GM12878 (cell line): Measurements from ENCODE around the gene DENND1A. TPM values are rescaled to one million over a fixed set of nuclear protein-coding genes. Genes with fewer than 3 reads are reported as not detected.

Experiments used
- ATAC-seq: fragments of 200-7000 bp; cut with Tn5 transposase; 3 replicates; pipeline ENCODE4 v1.9.1; 2020; ENCODE audit warnings: mild to moderate bottlenecking, moderate library complexity
- BruUV-seq: library from RNA; stranded (reverse); fragments of 400-500 nt; replicated peaks from 2 replicates; lab custom pipeline; 2021; lab: Mats Ljungman, UMichigan
- CTCF ChIA-PET: fragments of 300-600 bp; sonication (Branson Sonifier 250); formaldehyde crosslinking; extraction: SDS; loops from one replicate; lab custom pipeline; 2021; ENCODE audit warnings: inconsistent platforms; lab: Yijun Ruan, JAX
- POLR2A ChIA-PET: fragments of 350-600 bp; formaldehyde crosslinking; extraction: SDS; loops from one replicate; lab custom pipeline; 2021; ENCODE audit warnings: inconsistent platforms; lab: Charles Lee
- RAD21 ChIA-PET: fragments of 300-600 bp; sonication (Branson Sonifier 250); formaldehyde crosslinking; loops from one replicate; lab custom pipeline; 2023; ENCODE audit warnings: antibody characterized with exemption; ENCODE audit not compliant: unreplicated experiment; lab: Charles Lee
- SMC1A ChIA-PET: fragments of 300-600 bp; sonication (Branson Sonifier 250); formaldehyde crosslinking; loops from one replicate; lab custom pipeline; 2023; ENCODE audit not compliant: unreplicated experiment, uncharacterized antibody; lab: Charles Lee
- DNase-seq: peaks from one replicate; pipeline ENCODE4 v3.0.0-alpha.2; 2011; ENCODE audit warnings: low read depth, low spot score
- FAIRE-seq: peaks from 3 replicates; lab custom pipeline; 2011; peaks lifted over from hg19 to GRCh38; lab: Jason Lieb, UNC
- H2AFZ ChIP-seq: 2 replicates; pipeline ENCODE4 v1.6.0; 2011; ENCODE audit warnings: low read depth, low read length, control low read depth; ENCODE audit not compliant: control insufficient read depth
- H3K27ac ChIP-seq: 2 replicates; pipeline ENCODE4 v1.5.1; 2011; ENCODE audit warnings: control low read depth; ENCODE audit not compliant: control insufficient read depth, insufficient read depth
- H3K27me3 ChIP-seq, 2 experiments: replicated peaks in 1 of 2; 2 replicates each; pipeline versions ENCODE4 v1.6.0 to v1.6.1; 2011; ENCODE audit warnings: low read length in 1 of 2; ENCODE audit not compliant: control insufficient read depth in 2 of 2, insufficient read depth in 2 of 2
- H3K36me3 ChIP-seq, 2 experiments: 2 replicates each; pipeline ENCODE4 v1.5.1; 2011; ENCODE audit warnings: low read length in 1 of 2; ENCODE audit not compliant: control insufficient read depth in 2 of 2, insufficient read depth in 2 of 2
- H3K4me1 ChIP-seq: 2 replicates; pipeline ENCODE4 v1.6.1; 2011; ENCODE audit warnings: mild to moderate bottlenecking, low read length, moderate library complexity, mixed read lengths; ENCODE audit not compliant: control insufficient read depth, insufficient read depth
- H3K4me2 ChIP-seq: 2 replicates; pipeline ENCODE4 v1.6.0; 2011; ENCODE audit warnings: control low read depth; ENCODE audit not compliant: control insufficient read depth, insufficient read depth
- H3K4me3 ChIP-seq: fragments of 200-600 bp; sonication (generic); 2 replicates; pipeline ENCODE4 v1.5.1; 2016
- H3K79me2 ChIP-seq: 2 replicates; pipeline ENCODE4 v1.6.0; 2011; ENCODE audit warnings: low read length; ENCODE audit not compliant: control insufficient read depth, insufficient read depth
- H3K9ac ChIP-seq: 2 replicates; pipeline ENCODE4 v1.8.0; 2011; ENCODE audit warnings: low read length, control low read depth, mixed read lengths; ENCODE audit not compliant: control insufficient read depth, insufficient read depth
- H3K9me3 ChIP-seq: replicated peaks from 3 replicates; pipeline ENCODE4 v1.5.1; 2011; ENCODE audit warnings: mild to moderate bottlenecking, low read length; ENCODE audit not compliant: control insufficient read depth, insufficient read depth
- H4K20me1 ChIP-seq: 2 replicates; pipeline ENCODE4 v1.6.0; 2011; ENCODE audit not compliant: control insufficient read depth, insufficient read depth
- EP300 ChIP-seq, 2 experiments: fragments of 150-350 bp in 1 of 2; IDR thresholded peaks; 2 replicates each; pipeline ENCODE4 v1.6.1; 2011 to 2012; ENCODE audit warnings: low read depth in 2 of 2, low read length in 2 of 2, borderline replicate concordance in 1 of 2, improper control_type of control experiment in 1 of 2, inconsistent platforms in 1 of 2; ENCODE audit not compliant: control insufficient read depth in 1 of 2
- FOXM1 ChIP-seq: IDR thresholded peaks from 2 replicates; pipeline ENCODE4 v1.6.1; 2012; ENCODE audit warnings: low read depth, mild to moderate bottlenecking, inconsistent platforms, low read length, moderate library complexity
- HCFC1 ChIP-seq: fragments of 150-350 bp; IDR thresholded peaks from 2 replicates; pipeline ENCODE4 v1.6.1; 2014; ENCODE audit warnings: low read length
- HDGF ChIP-seq: fragments of 450-650 bp; IDR thresholded peaks from 2 replicates; pipeline ENCODE4 v1.6.1; 2016; ENCODE audit warnings: antibody characterized with exemption
- IRF4 ChIP-seq: IDR thresholded peaks from 2 replicates; pipeline ENCODE4 v1.6.1; 2011; ENCODE audit warnings: low read depth, low read length
- KDM1A ChIP-seq: fragments of 200-600 bp; sonication (generic); IDR thresholded peaks from 2 replicates; pipeline ENCODE4 v1.6.1; 2016; ENCODE audit warnings: borderline replicate concordance
- MTA2 ChIP-seq: fragments of 450-650 bp; IDR thresholded peaks from 2 replicates; pipeline ENCODE4 v1.6.1; 2016; ENCODE audit warnings: low read depth, mild to moderate bottlenecking, moderate library complexity
- NFXL1 ChIP-seq: fragments of 450-650 bp; IDR thresholded peaks from 2 replicates; pipeline ENCODE4 v1.6.1; 2017; ENCODE audit warnings: antibody characterized with exemption, mild to moderate bottlenecking, borderline replicate concordance
- NR2C1 ChIP-seq: fragments of 450-650 bp; IDR thresholded peaks from 2 replicates; pipeline ENCODE4 v1.6.1; 2017; ENCODE audit warnings: antibody characterized with exemption, mild to moderate bottlenecking, moderate library complexity
- PKNOX1 ChIP-seq: fragments of 450-650 bp; IDR thresholded peaks from 2 replicates; pipeline ENCODE4 v1.6.1; 2016; ENCODE audit warnings: mild to moderate bottlenecking
- POLR2AphosphoS2 ChIP-seq: IDR thresholded peaks from 2 replicates; pipeline ENCODE4 v1.6.1; 2011; ENCODE audit warnings: low read depth, mild to moderate bottlenecking, low read length, improper control_type of control experiment, moderate library complexity
- PRDM15 ChIP-seq: fragments of 450-650 bp; formaldehyde crosslinking; IDR thresholded peaks from 2 replicates; pipeline ENCODE4 v1.4.0; 2020; ENCODE audit warnings: mild to moderate bottlenecking, moderate library complexity
- SIN3A ChIP-seq: IDR thresholded peaks from 2 replicates; pipeline ENCODE4 v1.6.1; 2012; ENCODE audit warnings: low read depth, low read length, improper control_type of control experiment
- SP1 ChIP-seq: IDR thresholded peaks from one replicate; pipeline ENCODE4 v1.6.1; 2011; ENCODE audit warnings: low read depth, low read length
- SPI1 ChIP-seq: IDR thresholded peaks from 2 replicates; pipeline ENCODE4 v1.6.1; 2011; ENCODE audit warnings: low read depth, mild to moderate bottlenecking, low read length, moderate library complexity, borderline replicate concordance; ENCODE audit not compliant: insufficient read depth
- SREBF1 ChIP-seq: IDR thresholded peaks from 2 replicates; pipeline ENCODE4 v1.6.1; 2012; ENCODE audit warnings: mild to moderate bottlenecking, low read length
- ZBTB33 ChIP-seq: fragments of 450-650 bp; IDR thresholded peaks from 2 replicates; pipeline ENCODE4 v1.6.1; 2017; ENCODE audit warnings: mild to moderate bottlenecking
- WGBS: methylation state at CpG from one replicate; pipeline ENCODE4 v1.1.6; 2016; ENCODE audit warnings: low lambda C conversion rate; ENCODE audit not compliant: insufficient replicate concordance, insufficient coverage; ENCODE audit errors: missing lambda C conversion rate; 5-methylcytosine and 5-hydroxymethylcytosine counted together
- in situ Hi-C: fragments of 300-500 bp; cut with MboI; formaldehyde crosslinking; loops from 9 replicates; pipeline ENCODE4 v1.14.3; 2018; ENCODE audit warnings: mixed read lengths
- intact Hi-C: fragments of 100-400 bp; cut with micrococcal nuclease; formaldehyde crosslinking; loops from one replicate; pipeline ENCODE4 v1.14.2; 2022; ENCODE audit not compliant: unreplicated experiment
- polyA plus RNA-seq, 11 experiments: library from polyadenylated mRNA; depleted of rRNA in 4 of 11; unstranded in 6 of 11; stranded (reverse) in 5 of 11; fragments of >200 nt; fragmentation: Nextera tagmentation in 4 of 11; fragmentation: Illumina TruSeq in 1 of 11; extraction: Ambion mirVana in 4 of 11; extraction: Trizol in 1 of 11; gene quantifications; 1 replicate in 1 of 11; 2 replicates in 10 of 11; pipeline versions ENCODE4 v1.2.1 to v1.2.3, GENCODE V29; 2011 to 2016; ENCODE audit warnings: inconsistent platforms in 2 of 11, missing spikeins in 2 of 11, low read depth in 1 of 11
- total RNA-seq, 4 experiments: library from RNA; depleted of rRNA in 3 of 4; stranded (reverse); fragments of >200 nt in 3 of 4; fragmentation: Illumina TruSeq in 1 of 4; extraction: Trizol in 1 of 4; gene quantifications; 2 replicates each; pipeline versions ENCODE4 v1.2.1 to v1.2.3, GENCODE V29; 2013 to 2021

Gene DENND1A
- total and polyA plus RNA-seq, 10 of the 15 experiments (the other 5 are each of a cell fraction or from before 2014, with no cell fraction given), result 14.1 to 48.6 (median 35.2) TPM

- TF ChIP-seq HDGF (no peak), SIN3A (no peak), NR2C1 (no peak), SPI1 (no peak), SREBF1 (no peak), NFXL1 (no peak)
Measured at GRCh38 chr9:123925161-123925560, 4.8 kb downstream of the DENND1A start (continued).

- FAIRE-seq (no peak), ATAC-seq (no peak), DNase-seq (no peak)
- H3K36me3 ChIP-seq, result no peaks in the 10 kb centered on the region
- H3K4me3 ChIP-seq, result no peak overlapping the region
- no peak overlapping the region for H2AFZ ChIP-seq
- H3K27me3 ChIP-seq, result no peaks in the 10 kb centered on the region
- ChIA-PET CTCF (interaction anchor here (0.9 kb wide), 1 partner anchor 116 kb away, joined by 3 read pairs; no protein-coding TSS in a partner anchor), POLR2A (no interaction called here), SMC1A (no interaction called here), RAD21 (no interaction called here)
- no peak overlapping the region for H3K27ac ChIP-seq
- peaks cover 12% of the 10 kb centered on the region for H3K4me1 ChIP-seq
- peaks cover 68% of the 10 kb centered on the region for H3K79me2 ChIP-seq
- intact Hi-C loops, result loop anchor here (5.0 kb wide), 2 partner anchors 73 to 87 kb away; no protein-coding TSS in a partner anchor
- no peaks in the 10 kb centered on the region for H4K20me1 ChIP-seq
- in situ Hi-C loops, result no loop called here
- no peak overlapping the region for H3K4me2 ChIP-seq
- no TSS peak for BruUV-seq
- no peaks in the 10 kb centered on the region; the same call in 1 of the 3 replicates for H3K9me3 ChIP-seq
- no peak overlapping the region for H3K9ac ChIP-seq
- 85% methylated on average over 5 of the region's 5 CpGs for WGBS
- TF ChIP-seq HCFC1 (no peak), POLR2AphosphoS2 (no peak), KDM1A (no peak), SREBF1 (no peak), SP1 (no peak), PRDM15 (CRISPR knock-in tag) (no peak), MTA2 (no peak), FOXM1 (no peak), PKNOX1 (no peak), EP300 (IDR thresholded peaks at IDR 0.05; ENCODE audit: borderline replicate concordance in 1 of 2, control insufficient read depth in 1 of 2, low read depth in 2 of 2, low read length in 2 of 2) (no peak), IRF4 (no peak), ZBTB33 (no peak)
Measured at GRCh38 chr9:123924727-123925126, 5.2 kb downstream of the DENND1A start.
